HEK293 (cell line): ENCODE data around the gene CERS4.

ENCODE experiments used
- CTCF ChIA-PET: fragments of 350-600 bp; formaldehyde crosslinking; extraction: SDS; loops from one replicate; lab custom pipeline; 2021; ENCODE audit warnings: antibody characterized with exemption; lab: Yijun Ruan, JAX
- POLR2A ChIA-PET: fragments of 300-600 bp; formaldehyde crosslinking; extraction: SDS; loops from one replicate; lab custom pipeline; 2020; ENCODE audit warnings: antibody characterized with exemption, inconsistent platforms; lab: Yijun Ruan, JAX
- H3K27ac ChIP-seq: fragments of 200-500 bp; sonication (Bioruptor generic); 2 replicates; pipeline ENCODE4 v1.5.1; 2014; ENCODE audit warnings: low read depth, low read length, control low read depth, inconsistent platforms; ENCODE audit errors: extremely low read depth
- H3K36me3 ChIP-seq, 2 experiments: fragments of 200-500 bp in 1 of 2; sonication (Bioruptor generic) in 1 of 2; 1 replicate in 1 of 2; 2 replicates in 1 of 2; pipeline ENCODE4 v1.5.1; 2014 to 2017; ENCODE audit warnings: inconsistent platforms in 2 of 2, low read length in 2 of 2; ENCODE audit not compliant: control insufficient read depth in 2 of 2, insufficient read depth in 1 of 2
- H3K4me1 ChIP-seq: fragments of 200-500 bp; sonication (Bioruptor generic); 2 replicates; pipeline ENCODE4 v1.5.1; 2014; ENCODE audit warnings: mild to moderate bottlenecking, low read length, inconsistent platforms; ENCODE audit not compliant: control insufficient read depth, insufficient read depth
- H3K4me3 ChIP-seq: 2 replicates; pipeline ENCODE4 v1.5.1; 2011; ENCODE audit warnings: low read depth, mild to moderate bottlenecking, control low read depth, low read length, moderate library complexity
- H3K9me3 ChIP-seq: fragments of 200-500 bp; sonication (Bioruptor generic); 2 replicates; pipeline ENCODE4 v1.5.1; 2014; ENCODE audit warnings: low read depth, low read length, inconsistent platforms; ENCODE audit not compliant: control insufficient read depth, insufficient read depth
- BCL11A ChIP-seq: fragments of 450-650 bp; formaldehyde crosslinking; IDR thresholded peaks from 2 replicates; pipeline ENCODE4 v1.5.1; 2016; ENCODE audit warnings: low read depth, missing biosample characterization, missing genetic modification characterization
- BCL11B ChIP-seq: fragments of 450-650 bp; formaldehyde crosslinking; IDR thresholded peaks from 2 replicates; pipeline ENCODE4 v1.5.1; 2016; ENCODE audit warnings: low read depth, missing biosample characterization, missing genetic modification characterization
- GLI4 ChIP-seq: fragments of 450-650 bp; formaldehyde crosslinking; IDR thresholded peaks from 2 replicates; pipeline ENCODE4 v1.5.1; 2016; ENCODE audit warnings: missing biosample characterization, missing genetic modification characterization
- KLF8 ChIP-seq: fragments of 450-650 bp; formaldehyde crosslinking; IDR thresholded peaks from 2 replicates; pipeline ENCODE4 v1.5.1; 2016; ENCODE audit warnings: missing biosample characterization, missing genetic modification characterization
- RBAK ChIP-seq: fragments of 450-650 bp; formaldehyde crosslinking; IDR thresholded peaks from 2 replicates; pipeline ENCODE4 v1.5.1; 2016; ENCODE audit warnings: missing biosample characterization, missing genetic modification characterization
- ZBTB11 ChIP-seq: fragments of 450-650 bp; formaldehyde crosslinking; conservative IDR thresholded peaks from 2 replicates; pipeline ENCODE4 v1.5.1; 2016; ENCODE audit warnings: low read depth, missing biosample characterization, missing genetic modification characterization
- ZBTB17 ChIP-seq: fragments of 450-650 bp; formaldehyde crosslinking; IDR thresholded peaks from 2 replicates; pipeline ENCODE4 v1.5.1; 2016; ENCODE audit warnings: missing biosample characterization, missing genetic modification characterization
- ZEB2 ChIP-seq: fragments of 450-650 bp; formaldehyde crosslinking; IDR thresholded peaks from 2 replicates; pipeline ENCODE4 v1.5.1; 2016; ENCODE audit warnings: missing biosample characterization, missing genetic modification characterization
- ZNF10 ChIP-seq: fragments of 450-650 bp; formaldehyde crosslinking; IDR thresholded peaks from 2 replicates; pipeline ENCODE4 v1.5.1; 2017; ENCODE audit warnings: missing biosample characterization, missing genetic modification characterization
- ZNF114 ChIP-seq: fragments of 450-650 bp; formaldehyde crosslinking; IDR thresholded peaks from 2 replicates; pipeline ENCODE4 v1.5.0; 2017; ENCODE audit warnings: missing biosample characterization, missing genetic modification characterization
- ZNF140 ChIP-seq: fragments of 450-650 bp; formaldehyde crosslinking; IDR thresholded peaks from 2 replicates; pipeline ENCODE4 v1.5.1; 2016; ENCODE audit warnings: missing biosample characterization, missing genetic modification characterization
- ZNF157 ChIP-seq: fragments of 450-650 bp; formaldehyde crosslinking; IDR thresholded peaks from 2 replicates; pipeline ENCODE4 v1.5.1; 2016; ENCODE audit warnings: missing biosample characterization, missing genetic modification characterization
- ZNF2 ChIP-seq: fragments of 450-650 bp; formaldehyde crosslinking; IDR thresholded peaks from 2 replicates; pipeline ENCODE4 v1.5.1; 2016; ENCODE audit warnings: missing biosample characterization, missing genetic modification characterization
- ZNF292 ChIP-seq: fragments of 450-650 bp; formaldehyde crosslinking; IDR thresholded peaks from 2 replicates; pipeline ENCODE4 v1.5.1; 2016; ENCODE audit warnings: low read depth, missing biosample characterization, missing genetic modification characterization, borderline replicate concordance
- ZNF354C ChIP-seq: fragments of 450-650 bp; formaldehyde crosslinking; IDR thresholded peaks from 2 replicates; pipeline ENCODE4 v1.5.1; 2016; ENCODE audit warnings: missing biosample characterization, missing genetic modification characterization, low read depth, borderline replicate concordance
- ZNF366 ChIP-seq: fragments of 450-650 bp; formaldehyde crosslinking; conservative IDR thresholded peaks from 2 replicates; pipeline ENCODE4 v1.5.1; 2016; ENCODE audit warnings: missing biosample characterization, missing genetic modification characterization
- ZNF394 ChIP-seq: fragments of 450-650 bp; formaldehyde crosslinking; IDR thresholded peaks from 2 replicates; pipeline ENCODE4 v1.5.1; 2016; ENCODE audit warnings: missing biosample characterization, missing genetic modification characterization, mild to moderate bottlenecking, moderate library complexity, borderline replicate concordance
- ZNF423 ChIP-seq: fragments of 450-650 bp; formaldehyde crosslinking; IDR thresholded peaks from 2 replicates; pipeline ENCODE4 v1.5.1; 2016; ENCODE audit warnings: missing biosample characterization, missing genetic modification characterization
- ZNF426 ChIP-seq: fragments of 450-650 bp; formaldehyde crosslinking; IDR thresholded peaks from 2 replicates; pipeline ENCODE4 v1.5.1; 2017; ENCODE audit warnings: missing biosample characterization, missing genetic modification characterization, mild to moderate bottlenecking, inconsistent platforms, moderate library complexity
- ZNF521 ChIP-seq: fragments of 450-650 bp; formaldehyde crosslinking; IDR thresholded peaks from 2 replicates; pipeline ENCODE4 v1.5.1; 2017; ENCODE audit warnings: missing biosample characterization, mild to moderate bottlenecking, missing genetic modification characterization
- ZNF585B ChIP-seq: fragments of 450-650 bp; formaldehyde crosslinking; IDR thresholded peaks from 2 replicates; pipeline ENCODE4 v1.5.1; 2016; ENCODE audit warnings: missing biosample characterization, missing genetic modification characterization
- ZNF596 ChIP-seq: fragments of 450-650 bp; IDR thresholded peaks from 2 replicates; pipeline ENCODE4 v1.5.0; 2018; ENCODE audit warnings: missing biosample characterization, mild to moderate bottlenecking, missing genetic modification characterization, moderate library complexity
- ZSCAN30 ChIP-seq: fragments of 450-650 bp; IDR thresholded peaks from 2 replicates; pipeline ENCODE4 v1.5.1; 2018; ENCODE audit warnings: missing biosample characterization, mild to moderate bottlenecking, missing genetic modification characterization, moderate library complexity
- TF ChIP-seq, protein P1 (sequence below): fragments of 450-650 bp; formaldehyde crosslinking; IDR thresholded peaks from 2 replicates; pipeline ENCODE4 v1.5.1; 2016; ENCODE audit warnings: missing biosample characterization, missing genetic modification characterization
- TF ChIP-seq, protein P2 (sequence below): fragments of 450-650 bp; formaldehyde crosslinking; IDR thresholded peaks from 2 replicates; pipeline ENCODE4 v1.5.1; 2016; ENCODE audit warnings: missing biosample characterization, missing genetic modification characterization
- TF ChIP-seq, protein P3 (sequence below): fragments of 450-650 bp; formaldehyde crosslinking; IDR thresholded peaks from 2 replicates; pipeline ENCODE4 v1.5.1; 2016; ENCODE audit warnings: missing biosample characterization, missing genetic modification characterization
- TF ChIP-seq, protein P4 (sequence below): fragments of 450-650 bp; formaldehyde crosslinking; IDR thresholded peaks from 2 replicates; pipeline ENCODE4 v1.5.1; 2016; ENCODE audit warnings: missing biosample characterization, missing genetic modification characterization

Gene CERS4

GRCh38 chr19:8252922-8253589 lies 43.9 kb downstream of the CERS4 start (continued):
- TF ChIP-seq ZNF354C (no peak), ZNF366 (tag by site-specific recombination) (peak; percentile 31), ZBTB17 (tag by site-specific recombination) (peak; percentile 49; the same call in 1 of the 2 replicates), GLI4 (no peak), ZBTB11 (tag by site-specific recombination) (no peak), ZNF394 (tag by site-specific recombination) (peak; percentile 36; the same call in 1 of the 2 replicates), ZNF157 (tag by site-specific recombination) (no peak), ZEB2 (0 out of 2 replicates have a peak, but pooled peaks have one; percentile 29), ZNF10 (peak; percentile 79), ZNF140 (tag by site-specific recombination) (no peak), ZNF585B (tag by site-specific recombination) (no peak), ZNF521 (tag by site-specific recombination) (no peak), RBAK (tag by site-specific recombination) (no peak), ZNF2 (tag by site-specific recombination) (peak; percentile 63)
- TF ChIP-seq, protein P1, sequence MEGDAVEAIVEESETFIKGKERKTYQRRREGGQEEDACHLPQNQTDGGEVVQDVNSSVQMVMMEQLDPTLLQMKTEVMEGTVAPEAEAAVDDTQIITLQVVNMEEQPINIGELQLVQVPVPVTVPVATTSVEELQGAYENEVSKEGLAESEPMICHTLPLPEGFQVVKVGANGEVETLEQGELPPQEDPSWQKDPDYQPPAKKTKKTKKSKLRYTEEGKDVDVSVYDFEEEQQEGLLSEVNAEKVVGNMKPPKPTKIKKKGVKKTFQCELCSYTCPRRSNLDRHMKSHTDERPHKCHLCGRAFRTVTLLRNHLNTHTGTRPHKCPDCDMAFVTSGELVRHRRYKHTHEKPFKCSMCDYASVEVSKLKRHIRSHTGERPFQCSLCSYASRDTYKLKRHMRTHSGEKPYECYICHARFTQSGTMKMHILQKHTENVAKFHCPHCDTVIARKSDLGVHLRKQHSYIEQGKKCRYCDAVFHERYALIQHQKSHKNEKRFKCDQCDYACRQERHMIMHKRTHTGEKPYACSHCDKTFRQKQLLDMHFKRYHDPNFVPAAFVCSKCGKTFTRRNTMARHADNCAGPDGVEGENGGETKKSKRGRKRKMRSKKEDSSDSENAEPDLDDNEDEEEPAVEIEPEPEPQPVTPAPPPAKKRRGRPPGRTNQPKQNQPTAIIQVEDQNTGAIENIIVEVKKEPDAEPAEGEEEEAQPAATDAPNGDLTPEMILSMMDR (tag by site-specific recombination) = peak; percentile 90

GRCh38 chr19:8253678-8254077 lies 44.5 kb downstream of the CERS4 start:
- Histone ChIP-seq H3K9me3 (no peaks in the 10 kb centered on the region), H3K4me1 (no peaks in the 10 kb centered on the region), H3K4me3 (no peak overlapping the region), H3K36me3 (peaks cover 0 to 30% of the 10 kb centered on the region in 2 experiments; a peak in 2 of 3 replicates), H3K27ac (no peak overlapping the region)
- ChIA-PET CTCF (interaction anchor here (0.6 to 3.7 kb wide), 14 partner anchors 12 to 779 kb away, joined by 3 to 26 read pairs (median 4); partner anchors contain the start of gene TIMM44), POLR2A (interaction anchor here (0.7 to 1.1 kb wide), 2 partner anchors 118 to 310 kb away, joined by 5 to 6 read pairs; no protein-coding TSS in a partner anchor)
- TF ChIP-seq ZNF292 (tag by site-specific recombination) (no peak), ZNF596 (tag by site-specific recombination) (no peak), ZNF423 (tag by site-specific recombination) (no peak), ZEB2 (no peak), KLF8 (no peak), ZSCAN30 (no peak), ZNF114 (tag by site-specific recombination) (no peak), BCL11A (no peak), BCL11B (no peak), ZNF426 (tag by site-specific recombination) (no peak)
- TF ChIP-seq, protein P2, sequence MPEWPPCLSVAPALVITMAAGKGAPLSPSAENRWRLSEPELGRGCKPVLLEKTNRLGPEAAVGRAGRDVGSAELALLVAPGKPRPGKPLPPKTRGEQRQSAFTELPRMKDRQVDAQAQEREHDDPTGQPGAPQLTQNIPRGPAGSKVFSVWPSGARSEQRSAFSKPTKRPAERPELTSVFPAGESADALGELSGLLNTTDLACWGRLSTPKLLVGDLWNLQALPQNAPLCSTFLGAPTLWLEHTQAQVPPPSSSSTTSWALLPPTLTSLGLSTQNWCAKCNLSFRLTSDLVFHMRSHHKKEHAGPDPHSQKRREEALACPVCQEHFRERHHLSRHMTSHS (tag by site-specific recombination) = no peak
- TF ChIP-seq, protein P3, sequence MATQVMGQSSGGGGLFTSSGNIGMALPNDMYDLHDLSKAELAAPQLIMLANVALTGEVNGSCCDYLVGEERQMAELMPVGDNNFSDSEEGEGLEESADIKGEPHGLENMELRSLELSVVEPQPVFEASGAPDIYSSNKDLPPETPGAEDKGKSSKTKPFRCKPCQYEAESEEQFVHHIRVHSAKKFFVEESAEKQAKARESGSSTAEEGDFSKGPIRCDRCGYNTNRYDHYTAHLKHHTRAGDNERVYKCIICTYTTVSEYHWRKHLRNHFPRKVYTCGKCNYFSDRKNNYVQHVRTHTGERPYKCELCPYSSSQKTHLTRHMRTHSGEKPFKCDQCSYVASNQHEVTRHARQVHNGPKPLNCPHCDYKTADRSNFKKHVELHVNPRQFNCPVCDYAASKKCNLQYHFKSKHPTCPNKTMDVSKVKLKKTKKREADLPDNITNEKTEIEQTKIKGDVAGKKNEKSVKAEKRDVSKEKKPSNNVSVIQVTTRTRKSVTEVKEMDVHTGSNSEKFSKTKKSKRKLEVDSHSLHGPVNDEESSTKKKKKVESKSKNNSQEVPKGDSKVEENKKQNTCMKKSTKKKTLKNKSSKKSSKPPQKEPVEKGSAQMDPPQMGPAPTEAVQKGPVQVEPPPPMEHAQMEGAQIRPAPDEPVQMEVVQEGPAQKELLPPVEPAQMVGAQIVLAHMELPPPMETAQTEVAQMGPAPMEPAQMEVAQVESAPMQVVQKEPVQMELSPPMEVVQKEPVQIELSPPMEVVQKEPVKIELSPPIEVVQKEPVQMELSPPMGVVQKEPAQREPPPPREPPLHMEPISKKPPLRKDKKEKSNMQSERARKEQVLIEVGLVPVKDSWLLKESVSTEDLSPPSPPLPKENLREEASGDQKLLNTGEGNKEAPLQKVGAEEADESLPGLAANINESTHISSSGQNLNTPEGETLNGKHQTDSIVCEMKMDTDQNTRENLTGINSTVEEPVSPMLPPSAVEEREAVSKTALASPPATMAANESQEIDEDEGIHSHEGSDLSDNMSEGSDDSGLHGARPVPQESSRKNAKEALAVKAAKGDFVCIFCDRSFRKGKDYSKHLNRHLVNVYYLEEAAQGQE (tag by site-specific recombination) = no peak
- TF ChIP-seq, protein P4, sequence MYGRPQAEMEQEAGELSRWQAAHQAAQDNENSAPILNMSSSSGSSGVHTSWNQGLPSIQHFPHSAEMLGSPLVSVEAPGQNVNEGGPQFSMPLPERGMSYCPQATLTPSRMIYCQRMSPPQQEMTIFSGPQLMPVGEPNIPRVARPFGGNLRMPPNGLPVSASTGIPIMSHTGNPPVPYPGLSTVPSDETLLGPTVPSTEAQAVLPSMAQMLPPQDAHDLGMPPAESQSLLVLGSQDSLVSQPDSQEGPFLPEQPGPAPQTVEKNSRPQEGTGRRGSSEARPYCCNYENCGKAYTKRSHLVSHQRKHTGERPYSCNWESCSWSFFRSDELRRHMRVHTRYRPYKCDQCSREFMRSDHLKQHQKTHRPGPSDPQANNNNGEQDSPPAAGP (tag by site-specific recombination) = no peak
